ENCODE measurements around the gene UBA7. TPM values are rescaled to one million over a fixed set of nuclear protein-coding genes. Genes with fewer than 3 reads are reported as not detected.

Gene UBA7
- total RNA-seq, 5 donors from 2014 or later (not counting 1 experiment from before 2014, with no cell fraction given) = 246 to 299 (median 293) TPM

DNA sequence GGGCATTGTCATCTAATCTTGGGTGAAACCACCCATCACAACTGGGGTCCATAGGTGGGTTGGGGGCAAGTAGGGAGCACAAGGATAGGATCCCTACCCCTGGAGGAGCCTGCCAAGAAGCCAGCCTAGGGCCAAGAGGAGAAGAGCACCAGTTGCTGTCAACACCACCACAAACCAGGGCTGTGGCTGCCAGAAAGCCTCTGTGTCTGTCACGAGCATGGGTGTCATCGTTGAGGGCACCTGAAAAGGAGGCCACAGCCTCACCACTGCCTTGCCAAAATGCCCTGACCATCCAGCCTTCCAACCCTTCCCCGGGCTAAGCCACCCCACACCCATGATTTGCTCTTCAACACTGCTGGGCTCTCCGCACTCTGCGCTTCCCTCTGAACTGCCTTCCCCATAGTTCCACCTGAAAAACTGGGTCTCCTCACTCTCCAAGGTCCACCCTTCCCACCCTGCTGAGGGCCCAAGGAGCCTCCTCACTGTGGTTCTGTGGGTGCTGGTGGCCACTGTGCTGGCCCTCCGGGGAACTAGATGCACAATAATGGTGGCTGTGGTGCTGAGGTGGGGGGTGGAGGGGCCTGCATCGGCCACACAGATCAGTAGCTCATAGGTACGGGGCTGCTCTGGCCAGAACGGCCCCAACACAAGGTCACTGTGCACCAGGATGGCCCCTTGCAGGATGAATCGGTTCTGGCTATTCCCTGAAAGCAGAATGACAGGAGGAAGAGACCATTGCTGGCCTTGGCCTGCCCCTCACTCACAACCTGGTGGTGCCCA, 21.2 kb downstream of the UBA7 start:
- Mint-ChIP-seq H3K4me3 (no peak overlapping the region), H3K4me1 (peaks cover 2 to 8% (median 5%) of the 10 kb centered on the region in 3 donors), H3K36me3 (no peaks in the 10 kb centered on the region), H3K9me3 (no peaks in the 10 kb centered on the region), H3K27ac (no peak overlapping the region), H3K27me3 (no peaks in the 10 kb centered on the region)
- H3K36me3 ChIP-seq (ENCODE audit: control insufficient read depth in 2 of 2, extremely low read depth in 1 of 2, insufficient read depth in 1 of 2, low read length in 1 of 2) = no peaks in the 10 kb centered on the region
- POLR2A ChIA-PET = no interaction called here
- H3K4me1 ChIP-seq (ENCODE audit: control insufficient read depth in 1 of 2, extremely low read depth in 1 of 2, insufficient read depth in 2 of 2, low read length in 2 of 2) = peaks cover 3 to 9% of the 10 kb centered on the region in 2 experiments
- 84% methylated on average over 8 of the region's 10 CpGs for WGBS (ENCODE audit: insufficient coverage)
- H3K9me3 ChIP-seq = no peaks in the 10 kb centered on the region
- DNase-seq = no peak
- H3K4me3 ChIP-seq (ENCODE audit: control insufficient read depth in 1 of 2, extremely low read depth in 1 of 2, low read length in 1 of 2) = no peak overlapping the region
- CTCF ChIA-PET = no interaction called here
- ATAC-seq (replicated peaks in 1 of 4) = no peak
- peaks cover 0 to 12% of the 10 kb centered on the region in 2 experiments for H3K27me3 ChIP-seq (replicated peaks in 1 of 2; ENCODE audit: control insufficient read depth in 2 of 2, extremely low read depth in 1 of 2, insufficient read depth in 2 of 2, low read length in 1 of 2)
- H3K27ac ChIP-seq (ENCODE audit: low read length) = no peak overlapping the region

DNA sequence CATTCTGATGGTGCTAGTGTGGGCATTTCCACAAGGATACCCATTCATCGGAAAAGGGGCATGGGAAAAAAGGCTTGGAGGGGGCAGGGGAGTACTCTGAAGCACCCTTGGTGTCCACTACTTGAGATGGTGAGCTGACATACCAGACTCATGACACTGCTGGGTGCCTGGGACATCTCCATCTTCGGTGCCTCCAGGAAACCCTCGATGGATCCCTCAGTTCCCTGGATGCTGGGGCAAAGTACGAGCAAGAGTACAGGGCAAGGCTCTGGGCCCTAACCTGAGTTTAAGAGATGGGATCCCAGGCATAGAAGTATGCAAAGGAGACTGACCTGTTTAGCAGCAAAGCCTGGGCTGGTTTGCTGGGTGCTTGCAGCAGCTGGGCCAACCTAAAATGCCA, 22.2 kb downstream of the UBA7 start:
- no peaks in the 10 kb centered on the region for H3K9me3 ChIP-seq
- no peak overlapping the region for H3K4me3 Mint-ChIP-seq
- no peaks in the 10 kb centered on the region for H3K36me3 ChIP-seq (ENCODE audit: control insufficient read depth in 2 of 2, extremely low read depth in 1 of 2, insufficient read depth in 1 of 2, low read length in 1 of 2)
- no peak overlapping the region for H3K4me3 ChIP-seq (ENCODE audit: control insufficient read depth in 1 of 2, extremely low read depth in 1 of 2, low read length in 1 of 2)
- DNase-seq = no peak
- H3K36me3 Mint-ChIP-seq = no peaks in the 10 kb centered on the region
- H3K27me3 Mint-ChIP-seq = no peaks in the 10 kb centered on the region
- H3K27ac ChIP-seq (ENCODE audit: low read length) = no peak overlapping the region
- WGBS (ENCODE audit: insufficient coverage) = 83% methylated on average over 3 of the region's 4 CpGs
- peaks cover 8 to 17% (median 10%) of the 10 kb centered on the region in 3 donors for H3K4me1 Mint-ChIP-seq
- ChIA-PET CTCF (no interaction called here), POLR2A (no interaction called here)
- ATAC-seq (replicated peaks in 1 of 4) = no peak
- H3K9me3 Mint-ChIP-seq = no peaks in the 10 kb centered on the region
- peaks cover 0 to 9% of the 10 kb centered on the region in 2 experiments for H3K27me3 ChIP-seq (replicated peaks in 1 of 2; ENCODE audit: control insufficient read depth in 2 of 2, extremely low read depth in 1 of 2, insufficient read depth in 2 of 2, low read length in 1 of 2)
- peaks cover 6 to 19% of the 10 kb centered on the region in 2 experiments for H3K4me1 ChIP-seq (ENCODE audit: control insufficient read depth in 1 of 2, extremely low read depth in 1 of 2, insufficient read depth in 2 of 2, low read length in 2 of 2)
- no peak overlapping the region for H3K27ac Mint-ChIP-seq

DNA sequence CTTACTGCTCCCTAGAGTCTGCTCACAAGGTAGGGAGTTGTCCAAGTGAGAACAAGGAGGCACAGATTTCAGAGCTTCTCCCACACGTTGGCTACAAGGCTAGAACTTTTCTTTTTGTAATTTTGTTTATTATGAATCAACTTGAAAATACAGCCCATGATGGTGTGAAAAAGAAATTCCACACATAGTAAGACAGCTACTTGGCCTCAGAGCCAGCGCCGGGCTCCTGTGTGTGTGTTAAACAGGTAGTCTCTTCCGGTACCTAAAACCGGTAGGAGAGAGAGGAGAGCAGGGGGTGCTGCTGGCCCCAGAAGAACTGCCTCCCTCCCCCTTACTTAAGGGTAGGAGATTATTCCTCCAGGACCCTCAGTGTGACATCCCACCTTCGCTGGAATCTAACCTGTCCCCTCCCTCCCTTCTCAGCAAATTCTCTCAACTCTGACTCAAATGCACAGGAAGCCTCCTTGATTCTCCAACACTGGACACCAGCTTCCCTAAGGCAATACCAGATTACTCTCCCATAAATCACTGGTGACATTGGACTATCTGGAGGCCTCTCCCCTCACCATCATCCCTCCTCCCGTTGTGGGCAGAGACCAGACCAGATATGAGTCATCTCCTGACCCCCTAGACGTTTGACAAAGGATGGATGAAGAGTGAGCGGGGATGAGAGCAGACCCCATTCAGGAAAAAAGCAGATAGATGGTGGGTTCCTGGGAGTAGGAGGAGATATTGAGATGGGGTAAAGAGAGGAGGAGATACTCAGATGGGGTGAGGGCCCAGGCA, 22.9 kb downstream of the UBA7 start:
- no peaks in the 10 kb centered on the region for H3K36me3 ChIP-seq (ENCODE audit: control insufficient read depth in 2 of 2, extremely low read depth in 1 of 2, insufficient read depth in 1 of 2, low read length in 1 of 2)

DNA sequence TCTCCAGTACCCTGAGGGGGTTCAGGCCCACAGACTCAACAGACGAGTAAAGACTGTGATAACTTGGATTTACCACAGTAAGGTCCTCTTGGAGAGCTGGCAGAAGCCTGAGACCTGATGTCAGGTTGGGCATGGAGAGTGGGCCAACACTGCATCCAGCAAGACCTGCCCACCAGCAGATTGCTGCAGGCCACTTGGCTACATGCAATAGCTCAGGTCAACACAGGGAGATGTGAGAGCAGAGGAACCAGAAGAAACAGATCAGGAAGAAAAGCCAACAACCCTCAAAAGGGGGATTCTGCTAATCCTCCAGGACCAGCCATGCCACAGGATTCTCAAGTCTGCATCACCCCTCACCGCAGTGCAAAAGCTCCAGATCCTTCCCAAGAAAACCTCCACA, 25.7 kb downstream of the UBA7 start:
- Histone ChIP-seq H3K9me3 (no peaks in the 10 kb centered on the region), H3K4me3 (ENCODE audit: control insufficient read depth in 1 of 2, extremely low read depth in 1 of 2, low read length in 1 of 2) (no peak overlapping the region), H3K4me1 (ENCODE audit: control insufficient read depth in 1 of 2, extremely low read depth in 1 of 2, insufficient read depth in 2 of 2, low read length in 2 of 2) (peaks cover 11 to 48% of the 10 kb centered on the region in 2 experiments), H3K27ac (ENCODE audit: low read length) (no peak overlapping the region), H3K36me3 (ENCODE audit: control insufficient read depth in 2 of 2, extremely low read depth in 1 of 2, insufficient read depth in 1 of 2, low read length in 1 of 2) (peaks cover 0 to 4% of the 10 kb centered on the region in 2 donors), H3K27me3 (replicated peaks in 1 of 2; ENCODE audit: control insufficient read depth in 2 of 2, extremely low read depth in 1 of 2, insufficient read depth in 2 of 2, low read length in 1 of 2) (peaks cover 0 to 7% of the 10 kb centered on the region in 2 experiments)
- H3K9me3 Mint-ChIP-seq = no peaks in the 10 kb centered on the region
- H3K4me1 Mint-ChIP-seq = peaks cover 28 to 33% (median 29%) of the 10 kb centered on the region in 3 donors
- ChIA-PET POLR2A (no interaction called here), CTCF (no interaction called here)
- H3K4me3 Mint-ChIP-seq = no peak overlapping the region
- 88% methylated on average over 2 of the region's 2 CpGs for WGBS (ENCODE audit: insufficient coverage)
- H3K36me3 Mint-ChIP-seq = peaks cover 10% of the 10 kb centered on the region
- H3K27ac Mint-ChIP-seq = peak overlapping the region in 1 of 2 donors; percentile 43
- no peaks in the 10 kb centered on the region for H3K27me3 Mint-ChIP-seq
- ATAC-seq (replicated peaks in 1 of 4) (no peak), DNase-seq (no peak)

More for the DNA sequence above, 22.9 kb downstream of the UBA7 start:
- no CpG with 5 or more reads among the region's 9 CpGs for WGBS (ENCODE audit: insufficient coverage)
- ATAC-seq (replicated peaks in 1 of 4) = no peak
- Mint-ChIP-seq H3K9me3 (no peaks in the 10 kb centered on the region), H3K4me3 (no peak overlapping the region), H3K36me3 (no peaks in the 10 kb centered on the region), H3K27me3 (no peaks in the 10 kb centered on the region), H3K27ac (no peak overlapping the region), H3K4me1 (peaks cover 9 to 18% (median 12%) of the 10 kb centered on the region in 3 donors)
- ChIA-PET POLR2A (no interaction called here), CTCF (no interaction called here)
- no peak for DNase-seq
- H3K4me1 ChIP-seq (ENCODE audit: control insufficient read depth in 1 of 2, extremely low read depth in 1 of 2, insufficient read depth in 2 of 2, low read length in 2 of 2) = peaks cover 6 to 21% of the 10 kb centered on the region in 2 experiments
- H3K27me3 ChIP-seq (replicated peaks in 1 of 2; ENCODE audit: control insufficient read depth in 2 of 2, extremely low read depth in 1 of 2, insufficient read depth in 2 of 2, low read length in 1 of 2) = peaks cover 0 to 9% of the 10 kb centered on the region in 2 experiments
- no peak overlapping the region for H3K27ac ChIP-seq (ENCODE audit: low read length)
- no peak overlapping the region for H3K4me3 ChIP-seq (ENCODE audit: control insufficient read depth in 1 of 2, extremely low read depth in 1 of 2, low read length in 1 of 2)
- no peaks in the 10 kb centered on the region for H3K9me3 ChIP-seq

DNA sequence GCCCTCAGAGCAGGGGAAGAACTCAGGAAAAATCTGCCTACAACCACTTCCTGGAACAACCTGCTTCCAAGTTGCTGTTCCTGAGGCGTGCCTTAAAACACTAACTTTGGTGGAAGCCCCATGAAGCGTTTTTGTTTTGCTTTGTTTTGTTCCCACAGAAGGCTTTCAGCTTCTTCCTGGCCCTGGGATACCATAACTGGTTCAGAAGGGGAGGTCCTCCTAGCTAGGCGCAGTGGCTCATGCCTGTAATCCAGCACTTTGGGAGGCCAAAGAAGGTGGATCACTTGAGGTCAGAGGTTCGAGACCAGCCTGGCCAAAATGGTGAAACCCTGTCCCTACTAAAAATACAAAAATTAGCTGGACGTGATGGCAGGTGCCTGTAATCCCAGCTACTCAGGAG, 26.2 kb downstream of the UBA7 start:
- H3K27ac ChIP-seq (ENCODE audit: low read length) = no peak overlapping the region
- Mint-ChIP-seq H3K4me3 (peak overlapping the region; percentile 90 to 93 (median 91)), H3K4me1 (peaks cover 28 to 33% (median 29%) of the 10 kb centered on the region in 3 donors), H3K36me3 (peaks cover 10% of the 10 kb centered on the region), H3K27me3 (no peaks in the 10 kb centered on the region), H3K27ac (no peak overlapping the region), H3K9me3 (no peaks in the 10 kb centered on the region)
- CTCF ChIA-PET = interaction anchor here in 1 of 2 donors (0.5 kb wide), 1 partner anchor 975 kb away, joined by 3 read pairs; no protein-coding TSS in a partner anchor
- H3K9me3 ChIP-seq = no peaks in the 10 kb centered on the region
- 97% methylated on average over 3 of the region's 5 CpGs for WGBS (ENCODE audit: insufficient coverage)
- no peak overlapping the region for H3K4me3 ChIP-seq (ENCODE audit: control insufficient read depth in 1 of 2, extremely low read depth in 1 of 2, low read length in 1 of 2)
- H3K27me3 ChIP-seq (replicated peaks in 1 of 2; ENCODE audit: control insufficient read depth in 2 of 2, extremely low read depth in 1 of 2, insufficient read depth in 2 of 2, low read length in 1 of 2) = peaks cover 0 to 7% of the 10 kb centered on the region in 2 experiments
- peaks cover 0 to 5% of the 10 kb centered on the region in 2 donors for H3K36me3 ChIP-seq (ENCODE audit: control insufficient read depth in 2 of 2, extremely low read depth in 1 of 2, insufficient read depth in 1 of 2, low read length in 1 of 2)
- POLR2A ChIA-PET = no interaction called here
- no peak for DNase-seq
- ATAC-seq (replicated peaks in 1 of 4) = no peak
- peaks cover 11 to 52% of the 10 kb centered on the region in 2 experiments for H3K4me1 ChIP-seq (ENCODE audit: control insufficient read depth in 1 of 2, extremely low read depth in 1 of 2, insufficient read depth in 2 of 2, low read length in 2 of 2)

DNA sequence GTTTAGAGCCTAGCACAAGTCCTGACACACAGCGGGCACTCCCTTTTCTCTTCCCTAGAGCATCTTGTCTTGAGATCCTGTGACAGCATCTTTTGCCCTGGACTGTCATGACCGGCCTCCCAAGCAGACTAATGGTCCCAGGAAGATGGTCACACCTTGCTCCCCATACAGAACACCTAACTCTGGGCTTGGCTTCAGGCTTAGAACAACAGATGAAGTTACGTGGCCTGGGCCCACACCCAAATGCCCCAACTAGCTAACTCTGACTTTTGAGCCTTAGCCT, 26.6 kb downstream of the UBA7 start:
- Histone ChIP-seq H3K36me3 (ENCODE audit: control insufficient read depth in 2 of 2, extremely low read depth in 1 of 2, insufficient read depth in 1 of 2, low read length in 1 of 2) (peaks cover 0 to 8% of the 10 kb centered on the region in 2 donors), H3K4me3 (ENCODE audit: control insufficient read depth in 1 of 2, extremely low read depth in 1 of 2, low read length in 1 of 2) (peak overlapping the region; percentile 60 to 72), H3K27ac (ENCODE audit: low read length) (peak overlapping the region; percentile 93), H3K4me1 (ENCODE audit: control insufficient read depth in 1 of 2, extremely low read depth in 1 of 2, insufficient read depth in 2 of 2, low read length in 2 of 2) (peaks cover 11 to 57% of the 10 kb centered on the region in 2 experiments), H3K9me3 (no peaks in the 10 kb centered on the region), H3K27me3 (replicated peaks in 1 of 2; ENCODE audit: control insufficient read depth in 2 of 2, extremely low read depth in 1 of 2, insufficient read depth in 2 of 2, low read length in 1 of 2) (peaks cover 0 to 7% of the 10 kb centered on the region in 2 experiments)
- ChIA-PET CTCF (no interaction called here), POLR2A (no interaction called here)
- DNase-seq (no peak), ATAC-seq (replicated peaks in 1 of 4) (no peak)
- H3K4me1 Mint-ChIP-seq = peaks cover 29 to 37% (median 32%) of the 10 kb centered on the region in 3 donors
- 14% methylated on average over 1 of the region's 3 CpGs for WGBS (ENCODE audit: insufficient coverage)
- H3K27ac Mint-ChIP-seq = peak overlapping the region; percentile 94 to 98
- H3K36me3 Mint-ChIP-seq = peaks cover 10% of the 10 kb centered on the region
- H3K4me3 Mint-ChIP-seq = peak overlapping the region; percentile 90 to 93 (median 91)
- H3K9me3 Mint-ChIP-seq = no peaks in the 10 kb centered on the region
- no peaks in the 10 kb centered on the region for H3K27me3 Mint-ChIP-seq

All from T-cell (primary cell).